ENCODE data around the gene ZNF311. TPM values are rescaled to one million over a fixed set of nuclear protein-coding genes. Genes with fewer than 3 reads are reported as not detected.

Gene ZNF311
- total and polyA plus RNA-seq, 2 of the 13 experiments (the other 11 are each of a cell fraction or from before 2014, with no cell fraction given), result not detected

- TF ChIP-seq ZNF646 (CRISPR knock-in tag; IDR thresholded peaks at IDR 0.05) (no peak), ATF1 (CRISPR knock-in tag; IDR thresholded peaks at IDR 0.05) (no peak), ZNF772 (CRISPR knock-in tag; IDR thresholded peaks at IDR 0.05) (no peak), DPF2 (CRISPR knock-in tag; IDR thresholded peaks at IDR 0.05; ENCODE audit: borderline replicate concordance, low read depth) (no peak), ZNF431 (CRISPR knock-in tag; IDR thresholded peaks at IDR 0.05; ENCODE audit: borderline replicate concordance, low read depth) (no peak), CHD4 (IDR thresholded peaks at IDR 0.05; ENCODE audit: borderline replicate concordance, low read length) (no peak), NRL (CRISPR knock-in tag; IDR thresholded peaks at IDR 0.05; ENCODE audit: borderline replicate concordance) (no peak), CREB1 (IDR thresholded peaks at IDR 0.05) (no peak), CREB1 (CRISPR knock-in tag; IDR thresholded peaks at IDR 0.05) (no peak), CBFB (CRISPR knock-in tag; IDR thresholded peaks at IDR 0.05) (no peak), AGO1 (IDR thresholded peaks at IDR 0.05; ENCODE audit: low read depth, low read length, poor library complexity, severe bottlenecking) (no peak), GRHL1 (CRISPR knock-in tag; conservative IDR thresholded peaks at IDR 0.05) (no peak), ETS1 (CRISPR knock-in tag; IDR thresholded peaks at IDR 0.05) (no peak), HNF1B (CRISPR knock-in tag; IDR thresholded peaks at IDR 0.05) (no peak), RFX5 (IDR thresholded peaks at IDR 0.05; ENCODE audit: low read depth, low read length) (no peak), NR2C2 (CRISPR knock-in tag; IDR thresholded peaks at IDR 0.05; ENCODE audit: borderline replicate concordance) (no peak), ZBTB33 (CRISPR knock-in tag; IDR thresholded peaks at IDR 0.05) (no peak), MZF1 (CRISPR knock-in tag; IDR thresholded peaks at IDR 0.05; ENCODE audit: borderline replicate concordance) (no peak)
Observed at GRCh38 chr6:29009358-29009757, 4.2 kb upstream of the ZNF311 start (continued).
